Neural cell (in vitro differentiated cells): ENCODE results near the gene PTPRN2. TPM values are rescaled to one million over a fixed set of nuclear protein-coding genes. Genes with fewer than 3 reads are reported as not detected.

Source experiments
- H2AFZ ChIP-seq: fragments of 200-600, 300-800 bp; sonication (generic), shearing (Covaris generic); 2 replicates; pipeline ENCODE4 v1.6.0; 2014; ENCODE audit warnings: low read depth, mild to moderate bottlenecking, antibody characterized with exemption, low read length, moderate library complexity
- H3F3A ChIP-seq: fragments of 200-600 bp; shearing (Covaris generic); 2 replicates; pipeline ENCODE4 v1.6.1; 2016; ENCODE audit warnings: mild to moderate bottlenecking, moderate library complexity, mixed read lengths, antibody characterized with exemption, low read length; ENCODE audit not compliant: insufficient read depth, poor library complexity, severe bottlenecking
- H3K27ac ChIP-seq: fragments of 200-600, 300-800 bp; sonication (generic), shearing (Covaris generic); 2 replicates; pipeline ENCODE4 v1.5.1; 2014; ENCODE audit warnings: mild to moderate bottlenecking, low read length, moderate library complexity
- H3K27me3 ChIP-seq: fragments of 300-800, 200-600 bp; sonication (generic), shearing (Covaris generic); 2 replicates; pipeline ENCODE4 v1.6.0; 2014; ENCODE audit warnings: mild to moderate bottlenecking, low read depth, low read length, moderate library complexity; ENCODE audit not compliant: insufficient read depth
- H3K36me3 ChIP-seq: fragments of 300-800, 200-600 bp; sonication (generic), shearing (Covaris generic); 2 replicates; pipeline ENCODE4 v1.5.1; 2014; ENCODE audit warnings: mild to moderate bottlenecking, antibody characterized with exemption, low read length, moderate library complexity; ENCODE audit not compliant: insufficient read depth
- H3K4me2 ChIP-seq: fragments of 300-800, 200-600 bp; sonication (generic), shearing (Covaris generic); 2 replicates; pipeline ENCODE4 v1.6.0; 2014; ENCODE audit warnings: mild to moderate bottlenecking, low read length
- H3K4me3 ChIP-seq: fragments of 300-800, 200-600 bp; sonication (generic), shearing (Covaris generic); 2 replicates; pipeline ENCODE4 v1.5.1; 2014; ENCODE audit warnings: mild to moderate bottlenecking, low read length, moderate library complexity
- H3K79me2 ChIP-seq: fragments of 200-600 bp; shearing (Covaris generic); replicated peaks from 2 replicates; pipeline ENCODE4 v1.6.0; 2014; ENCODE audit warnings: mild to moderate bottlenecking, low read length, moderate library complexity; ENCODE audit not compliant: insufficient read depth
- H3K9ac ChIP-seq: fragments of 300-800, 200-600 bp; sonication (generic), shearing (Covaris generic); 2 replicates; pipeline ENCODE4 v1.6.1; 2016; ENCODE audit warnings: mild to moderate bottlenecking, low read length, mixed read lengths
- H3K9me2 ChIP-seq: fragments of 200-600 bp; shearing (Covaris generic); 2 replicates; pipeline ENCODE4 v1.6.1; 2016; ENCODE audit warnings: mild to moderate bottlenecking, low read length, mixed read lengths; ENCODE audit not compliant: insufficient read depth
- H3K9me3 ChIP-seq: fragments of 200-600, 300-800 bp; sonication (generic), shearing (Covaris generic); 2 replicates; pipeline ENCODE4 v1.6.1; 2016; ENCODE audit warnings: mild to moderate bottlenecking, mixed run types, low read length, moderate library complexity, mixed read lengths
- H4K20me1 ChIP-seq: fragments of 200-600 bp; shearing (Covaris generic); 2 replicates; pipeline ENCODE4 v1.6.1; 2016; ENCODE audit warnings: mild to moderate bottlenecking, mixed run types; ENCODE audit not compliant: insufficient read depth
- CTCF ChIP-seq: fragments of 450-650 bp; IDR thresholded peaks from 2 replicates; pipeline ENCODE4 v1.5.1; 2014; ENCODE audit warnings: antibody characterized with exemption, mild to moderate bottlenecking, moderate library complexity; ENCODE audit not compliant: poor library complexity, severe bottlenecking
- EP300 ChIP-seq: fragments of 450-650 bp; conservative IDR thresholded peaks from 2 replicates; pipeline ENCODE4 v1.6.1; 2014; ENCODE audit warnings: antibody characterized with exemption, mild to moderate bottlenecking, moderate library complexity; ENCODE audit not compliant: poor library complexity, severe bottlenecking
- EZH2 ChIP-seq: fragments of 200-600, 300-800 bp; shearing (Covaris generic), sonication (generic); IDR thresholded peaks from 2 replicates; pipeline ENCODE4 v1.6.1; 2014; ENCODE audit warnings: antibody characterized with exemption, low read length, borderline replicate concordance, mild to moderate bottlenecking; ENCODE audit not compliant: insufficient read depth, poor library complexity, severe bottlenecking
- MXI1 ChIP-seq: fragments of 450-650 bp; conservative IDR thresholded peaks from 2 replicates; pipeline ENCODE4 v1.6.1; 2014; ENCODE audit warnings: antibody characterized with exemption, mild to moderate bottlenecking; ENCODE audit not compliant: poor library complexity, severe bottlenecking
- POLR2AphosphoS5 ChIP-seq: IDR thresholded peaks from 2 replicates; pipeline ENCODE4 v1.6.1; 2012
- RAD21 ChIP-seq: fragments of 450-650 bp; conservative IDR thresholded peaks from 2 replicates; pipeline ENCODE4 v1.6.1; 2014; ENCODE audit warnings: antibody characterized with exemption, mild to moderate bottlenecking, moderate library complexity
- REST ChIP-seq: IDR thresholded peaks from 2 replicates; pipeline ENCODE4 v1.6.1; 2012; ENCODE audit warnings: borderline replicate concordance
- SMC3 ChIP-seq: fragments of 450-650 bp; conservative IDR thresholded peaks from 2 replicates; pipeline ENCODE4 v1.6.1; 2014; ENCODE audit warnings: antibody characterized with exemption, mild to moderate bottlenecking, moderate library complexity; ENCODE audit not compliant: poor library complexity
- TAF1 ChIP-seq: IDR thresholded peaks from 2 replicates; pipeline ENCODE4 v1.6.1; 2012; ENCODE audit warnings: low read depth
- polyA plus RNA-seq: library from polyadenylated mRNA; depleted of rRNA; stranded (reverse); fragments of >200 nt; gene quantifications from 2 replicates; pipeline ENCODE4 v1.2.3, GENCODE V29; 2014

PTPRN2 gene
- polyA plus RNA-seq, 1 donor from 2014 or later: 31.0 TPM

GRCh38 chr7:158019726-158020705, 567.6 kb downstream of the PTPRN2 start:
- Histone ChIP-seq H3K9me2 (no peaks in the 10 kb centered on the region), H3K27ac (no peak overlapping the region), H3K27me3 (no peaks in the 10 kb centered on the region), H3K9ac (no peak overlapping the region), H3F3A (peaks cover 10% of the 10 kb centered on the region), H3K79me2 (no peaks in the 10 kb centered on the region), H2AFZ (no peak overlapping the region), H3K4me3 (no peak overlapping the region), H3K9me3 (no peaks in the 10 kb centered on the region), H3K36me3 (no peaks in the 10 kb centered on the region), H4K20me1 (no peaks in the 10 kb centered on the region), H3K4me2 (no peak overlapping the region)
- TF ChIP-seq EZH2: no peak
- no peak for TF ChIP-seq RAD21
- TF ChIP-seq MXI1: no peak

GRCh38 chr7:158018971-158019645, 568.5 kb downstream of the PTPRN2 start:
- Histone ChIP-seq H3K9me2 (no peaks in the 10 kb centered on the region), H3K36me3 (no peaks in the 10 kb centered on the region), H3K4me3 (no peak overlapping the region), H3F3A (peaks cover 10% of the 10 kb centered on the region), H3K4me2 (no peak overlapping the region), H3K27me3 (no peaks in the 10 kb centered on the region), H3K9ac (no peak overlapping the region), H2AFZ (no peak overlapping the region), H3K9me3 (no peaks in the 10 kb centered on the region), H4K20me1 (no peaks in the 10 kb centered on the region), H3K79me2 (no peaks in the 10 kb centered on the region), H3K27ac (no peak overlapping the region)
- TF ChIP-seq TAF1 (no peak), RAD21 (no peak), REST (no peak), EP300 (no peak), CTCF (no peak), SMC3 (no peak), MXI1 (no peak), EZH2 (no peak), POLR2AphosphoS5 (no peak)
